Stimulated activated naive CD8-positive, alpha-beta T cell treated with anti-CD3 and anti-CD28 coated beads, Interleukin-15, Interleukin-2, amounts not matched to agents 100 U/mL and 50 U/mL, for 24 hours (primary cell): ENCODE results near the gene TMIGD2.
A peak's percentile ranks its signal among the peaks of the same experiment; 100 is the strongest.

ENCODE experiments used
- ATAC-seq: fragments of 150-1000 bp; cut with Tn5 transposase; one replicate; pipeline ENCODE4 v1.10.0; 2021
- DNase-seq: peaks from one replicate; pipeline ENCODE4 v3.0.0; 2021

The TMIGD2 gene

DNA sequence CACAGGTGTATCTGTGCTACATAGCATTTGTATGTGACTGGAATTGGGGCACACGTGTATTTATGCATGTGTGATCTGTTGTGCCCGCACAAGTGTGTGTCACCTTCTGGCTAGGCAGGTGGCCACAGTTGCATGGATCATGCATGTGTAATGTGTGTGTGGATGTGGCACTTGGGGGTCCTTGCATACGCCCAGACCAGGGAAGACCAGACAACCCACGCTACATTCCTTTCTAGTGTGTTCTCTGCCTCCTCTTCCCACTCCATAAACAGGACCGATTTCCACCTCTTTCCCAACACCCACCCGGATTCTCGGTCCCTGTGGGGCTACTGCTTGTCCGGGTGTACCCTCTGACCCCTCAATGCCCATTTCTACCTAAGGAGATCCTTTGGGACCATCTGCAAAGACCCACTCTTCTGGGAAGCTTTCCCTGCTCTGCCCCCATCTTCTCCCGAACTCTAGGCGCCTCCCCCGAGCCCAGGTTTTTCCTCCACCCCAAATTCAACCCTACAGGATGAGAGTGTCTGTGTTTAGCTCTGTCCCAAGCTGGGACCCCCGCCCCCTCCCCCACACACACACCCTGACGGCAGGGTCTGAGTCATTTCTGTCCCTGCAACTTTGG is 24.1 kb upstream of the TMIGD2 start:
- no peak for ATAC-seq
- DNase-seq = no peak

DNA sequence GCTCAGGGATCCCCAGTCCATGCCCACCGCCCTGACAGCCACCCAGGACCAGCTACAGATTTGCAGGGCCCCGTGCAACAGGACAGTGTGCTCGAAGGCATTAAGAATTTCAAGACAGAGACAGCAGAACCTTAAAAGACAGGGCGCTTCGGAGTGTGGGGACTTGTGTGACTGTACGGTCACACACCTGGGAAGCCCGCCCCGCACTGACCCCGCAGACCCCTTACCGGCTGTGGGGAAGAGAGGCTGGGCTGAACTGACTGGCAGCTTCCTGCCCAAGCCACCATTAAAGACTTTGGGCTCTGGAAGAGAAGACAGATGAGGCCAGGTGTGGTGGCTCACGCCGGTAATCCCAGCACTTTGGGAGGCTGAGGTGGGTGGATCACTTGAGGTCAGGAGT is 22.0 kb upstream of the TMIGD2 start:
- DNase-seq (no peak), ATAC-seq (no peak)

DNA sequence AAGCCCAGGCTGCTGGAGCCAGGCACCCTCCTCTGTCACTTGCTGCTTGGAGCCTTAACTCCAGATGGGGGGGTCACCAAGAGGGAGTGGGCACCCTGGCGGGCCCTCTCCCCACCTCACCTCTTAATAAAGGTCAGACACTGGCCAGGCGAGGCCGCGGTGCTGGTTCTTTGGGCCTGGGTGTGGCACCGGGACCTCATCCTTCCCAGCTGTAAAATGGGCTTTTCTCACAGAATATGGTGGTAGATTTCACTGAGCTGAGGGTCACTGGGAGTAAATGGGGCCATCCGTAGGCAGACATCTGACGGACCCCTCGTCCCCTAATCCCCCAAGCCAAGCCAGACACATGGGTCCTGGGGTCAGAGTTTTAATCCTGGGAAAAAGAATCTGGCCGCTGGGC is 21.5 kb upstream of the TMIGD2 start:
- no peak for ATAC-seq

DNA sequence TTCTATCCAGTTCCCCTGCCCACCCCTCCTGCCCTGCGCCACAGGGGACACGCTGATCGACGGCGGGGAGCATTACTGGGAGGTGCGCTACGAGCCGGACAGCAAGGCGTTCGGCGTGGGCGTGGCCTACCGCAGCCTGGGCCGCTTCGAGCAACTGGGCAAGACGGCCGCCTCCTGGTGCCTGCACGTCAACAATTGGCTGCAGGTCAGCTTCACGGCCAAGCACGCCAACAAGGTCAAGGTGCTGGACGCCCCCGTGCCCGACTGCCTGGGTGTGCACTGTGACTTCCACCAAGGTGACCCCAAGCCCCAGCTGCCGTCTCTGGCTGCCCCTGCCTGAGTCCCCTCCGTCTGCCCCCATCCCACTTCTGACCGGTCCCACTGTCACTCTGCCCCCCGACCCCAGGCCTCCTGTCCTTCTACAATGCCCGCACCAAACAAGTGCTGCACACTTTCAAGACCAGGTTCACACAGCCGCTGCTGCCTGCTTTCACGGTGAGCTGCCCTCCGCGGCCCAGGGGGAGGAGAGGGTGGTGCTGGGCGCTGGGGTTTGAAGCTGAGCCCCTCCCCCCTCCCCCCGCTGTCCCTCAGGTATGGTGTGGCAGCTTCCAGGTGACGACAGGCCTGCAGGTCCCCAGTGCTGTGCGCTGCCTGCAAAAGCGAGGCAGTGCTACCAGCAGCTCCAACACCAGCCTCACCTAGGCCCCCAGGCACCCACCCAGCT is 20.9 kb upstream of the TMIGD2 start:
- DNase-seq (no peak), ATAC-seq (no peak)

More for the DNA sequence above, 21.5 kb upstream of the TMIGD2 start:
- DNase-seq = no peak

DNA sequence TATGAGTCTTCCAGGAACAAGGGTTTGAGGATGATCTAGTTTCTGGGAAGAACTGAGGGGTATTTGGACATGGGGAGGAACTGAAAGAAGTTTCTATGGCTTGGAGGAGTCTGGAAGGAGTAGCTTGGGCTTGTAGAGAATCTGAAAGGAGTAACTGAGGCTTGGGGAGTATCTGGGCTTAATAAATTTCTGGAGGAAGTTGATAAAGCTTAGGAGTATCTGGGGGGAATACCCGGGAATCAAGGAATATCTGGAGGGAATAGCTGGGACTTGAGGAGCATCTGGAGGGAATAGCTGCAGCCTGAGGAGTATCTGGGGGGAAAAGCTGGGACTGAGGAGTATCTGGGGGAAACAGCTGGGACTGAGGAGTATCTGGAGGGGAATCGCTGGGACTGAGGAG is 18.2 kb upstream of the TMIGD2 start:
- DNase-seq (no peak), ATAC-seq (no peak)

DNA sequence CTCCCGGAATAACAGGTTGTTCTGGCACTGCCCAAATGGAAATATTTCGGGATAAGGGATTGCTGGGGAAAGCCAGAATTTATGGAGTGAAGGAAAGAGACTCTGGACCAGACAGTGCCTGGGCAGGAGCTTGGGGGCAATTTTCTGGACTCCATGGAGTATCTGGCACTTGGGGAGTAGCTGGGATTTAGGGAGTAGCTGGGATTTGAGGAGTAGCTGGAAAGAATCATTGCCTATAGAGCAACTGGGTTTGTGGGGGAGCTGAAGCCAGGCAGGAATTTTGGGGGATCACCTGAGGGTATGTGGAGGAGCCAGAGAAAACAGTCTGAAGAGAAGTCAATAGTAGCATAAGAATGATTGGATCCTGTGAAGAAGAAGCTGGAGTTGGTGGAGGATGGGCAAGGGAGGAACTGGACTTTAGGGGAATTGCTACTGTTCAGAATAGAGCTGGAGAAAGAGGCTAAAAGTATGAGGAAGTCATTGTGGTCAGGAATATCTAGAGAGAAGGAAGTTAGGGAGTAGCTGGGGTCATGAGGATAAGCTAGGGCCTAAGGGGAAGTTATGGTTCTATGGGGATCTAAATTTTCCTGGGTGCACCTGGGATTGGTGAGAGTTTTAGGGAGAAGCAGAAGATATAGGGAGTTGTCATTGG is 17.0 kb upstream of the TMIGD2 start:
- ATAC-seq = no peak
- no peak for DNase-seq

DNA sequence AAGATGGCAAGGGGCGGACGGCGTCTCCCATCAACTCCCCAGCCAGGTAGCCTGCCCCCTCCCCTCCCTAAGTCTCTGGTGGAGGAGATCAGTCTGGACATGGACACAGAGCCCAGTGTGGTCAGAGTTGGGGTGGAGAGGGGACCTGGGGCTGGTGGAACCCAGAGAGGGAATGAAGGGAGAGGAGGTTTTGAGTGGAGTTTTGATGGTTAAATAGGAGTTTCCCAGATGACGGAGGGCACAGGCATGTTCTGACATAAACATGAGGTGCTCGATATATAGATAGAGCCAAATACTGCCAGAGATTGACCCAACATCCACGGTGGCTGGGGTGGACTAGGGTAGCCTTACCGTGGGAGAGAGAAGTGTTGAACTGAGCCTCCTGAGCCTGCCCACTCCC is 16.3 kb upstream of the TMIGD2 start:
- ATAC-seq = no peak
- DNase-seq = no peak

DNA sequence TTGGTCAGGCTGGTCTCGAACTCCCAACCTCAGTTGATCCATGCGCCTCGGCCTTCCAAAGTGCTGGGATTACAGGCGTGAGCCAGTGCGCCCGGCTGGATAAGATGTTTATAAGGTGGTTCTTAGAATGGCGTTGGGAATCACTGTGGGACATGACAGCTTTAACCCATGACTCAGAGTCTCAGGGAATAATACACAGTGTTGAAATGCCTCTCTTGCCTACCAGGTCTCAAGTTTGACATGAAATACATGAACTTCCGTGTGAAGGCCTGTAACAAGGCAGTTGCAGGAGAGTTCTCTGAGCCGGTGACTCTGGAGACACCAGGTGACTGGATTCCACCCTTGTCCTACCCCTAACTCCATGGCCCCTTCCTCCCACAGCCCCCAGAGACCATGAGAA is 14.8 kb upstream of the TMIGD2 start:
- DNase-seq = no peak
- no peak for ATAC-seq

DNA sequence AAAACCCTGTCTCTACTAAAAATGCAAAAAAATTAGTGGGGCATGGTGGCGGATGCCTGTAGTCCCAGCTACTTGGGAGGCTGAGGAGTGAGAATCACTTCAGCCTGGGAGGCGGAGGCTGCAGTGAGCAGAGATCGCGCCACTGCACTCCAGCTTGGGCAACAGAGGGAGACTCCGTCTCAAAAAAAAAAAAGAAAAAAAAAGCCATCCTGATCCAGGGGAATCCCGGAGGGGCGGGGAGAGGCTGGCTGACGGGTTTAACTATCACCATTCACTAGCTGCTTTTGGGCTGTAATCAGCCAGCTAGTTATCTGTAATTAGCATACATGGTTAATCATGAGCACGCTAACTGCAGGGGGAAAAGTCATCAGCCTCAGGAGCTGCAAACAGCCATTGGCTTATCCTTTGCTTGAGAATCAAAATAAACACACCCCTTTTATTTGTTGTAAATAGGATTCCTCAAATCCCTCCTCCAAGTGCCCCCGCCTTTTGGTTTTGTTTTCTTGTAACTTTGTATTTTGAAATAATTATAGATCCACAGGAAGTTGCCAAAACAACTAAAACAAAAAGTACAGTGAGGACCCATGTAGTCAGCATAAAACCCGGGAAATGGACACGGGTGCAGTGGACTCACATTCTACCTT is 11.8 kb upstream of the TMIGD2 start:
- no peak for ATAC-seq

DNA sequence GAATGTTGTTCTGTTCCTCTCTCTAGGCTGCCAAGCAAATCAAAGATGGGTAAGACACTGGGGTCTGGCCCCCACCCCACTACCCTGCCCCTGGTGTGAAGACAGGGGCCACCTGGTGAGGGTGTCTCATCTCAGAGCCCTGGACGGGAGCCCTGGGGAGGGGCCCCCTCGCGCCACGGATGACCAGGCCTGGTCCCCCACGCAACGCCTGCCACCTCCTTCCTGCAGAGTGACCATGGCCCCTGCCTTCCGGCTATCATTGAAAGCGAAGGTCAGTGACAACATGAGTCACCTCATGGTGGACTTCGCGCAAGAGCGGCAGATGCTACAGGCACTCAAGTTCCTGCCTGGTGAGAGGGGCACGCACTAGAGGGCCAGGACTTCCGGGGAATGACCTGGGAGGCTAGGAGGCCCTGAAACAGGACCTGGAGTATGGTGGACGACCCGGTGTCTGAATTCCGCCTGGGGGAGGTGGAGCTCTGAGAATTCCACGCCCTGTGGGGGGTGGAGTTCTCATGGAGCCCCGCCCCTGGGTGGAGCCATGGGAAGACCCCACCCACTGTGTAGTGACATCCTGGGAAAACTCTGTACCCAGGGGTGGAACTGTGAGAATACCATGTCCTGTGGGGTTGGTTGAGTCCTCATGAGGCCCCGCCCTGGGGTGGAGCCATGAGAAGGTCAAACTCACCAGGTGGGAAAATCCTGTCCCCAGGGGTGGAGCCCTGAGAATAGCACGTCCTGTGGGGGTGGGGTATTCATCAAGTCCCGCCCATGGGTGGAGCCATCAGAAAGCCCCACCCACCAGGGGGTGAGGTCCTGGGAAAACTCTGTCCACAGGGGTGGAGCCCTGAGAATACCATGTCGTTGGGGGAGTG is 8.3 kb upstream of the TMIGD2 start:
- peak; percentile 39 for DNase-seq
- peak; percentile 49 for ATAC-seq

More for the DNA sequence above, 11.8 kb upstream of the TMIGD2 start:
- no peak for DNase-seq

DNA sequence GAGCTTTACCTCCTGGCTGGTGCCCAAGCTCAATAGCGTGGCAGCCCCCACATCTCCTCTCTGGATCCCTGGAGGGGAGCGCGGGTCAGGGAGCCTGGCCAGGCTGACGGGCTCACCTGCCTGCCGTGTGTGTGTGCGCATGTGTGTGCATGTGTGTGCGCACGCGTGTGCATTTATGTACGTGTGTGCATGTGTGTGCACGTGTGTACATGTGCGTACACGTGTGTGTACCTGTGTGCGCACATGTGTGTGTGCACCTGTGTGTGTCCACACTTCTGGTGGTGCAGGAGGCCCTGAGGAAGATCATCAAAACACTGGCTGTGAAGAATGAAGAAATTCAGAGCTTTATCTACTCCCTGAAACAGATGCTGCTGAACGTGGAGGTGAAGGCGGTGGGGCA is 3.5 kb upstream of the TMIGD2 start:
- ATAC-seq (no peak), DNase-seq (no peak)

DNA sequence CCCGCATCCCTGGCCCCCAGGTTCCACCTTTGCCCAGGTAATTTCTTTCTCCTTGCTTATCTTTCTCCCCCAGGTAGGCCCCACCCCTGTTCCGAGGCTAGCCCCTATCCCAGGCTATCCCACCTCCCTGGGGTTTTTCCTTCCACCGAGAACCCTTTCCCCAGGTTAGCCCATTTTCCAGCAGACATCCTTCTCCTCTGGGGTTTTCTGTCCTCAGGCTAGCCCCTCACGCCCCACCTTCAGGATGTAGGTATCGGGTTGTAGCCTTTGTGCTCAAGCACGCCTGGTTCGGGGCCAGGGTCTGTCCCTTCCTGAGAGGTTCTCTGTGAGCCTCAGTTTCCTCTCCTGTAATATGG is 3.0 kb upstream of the TMIGD2 start:
- DNase-seq = no peak
- no peak for ATAC-seq

DNA sequence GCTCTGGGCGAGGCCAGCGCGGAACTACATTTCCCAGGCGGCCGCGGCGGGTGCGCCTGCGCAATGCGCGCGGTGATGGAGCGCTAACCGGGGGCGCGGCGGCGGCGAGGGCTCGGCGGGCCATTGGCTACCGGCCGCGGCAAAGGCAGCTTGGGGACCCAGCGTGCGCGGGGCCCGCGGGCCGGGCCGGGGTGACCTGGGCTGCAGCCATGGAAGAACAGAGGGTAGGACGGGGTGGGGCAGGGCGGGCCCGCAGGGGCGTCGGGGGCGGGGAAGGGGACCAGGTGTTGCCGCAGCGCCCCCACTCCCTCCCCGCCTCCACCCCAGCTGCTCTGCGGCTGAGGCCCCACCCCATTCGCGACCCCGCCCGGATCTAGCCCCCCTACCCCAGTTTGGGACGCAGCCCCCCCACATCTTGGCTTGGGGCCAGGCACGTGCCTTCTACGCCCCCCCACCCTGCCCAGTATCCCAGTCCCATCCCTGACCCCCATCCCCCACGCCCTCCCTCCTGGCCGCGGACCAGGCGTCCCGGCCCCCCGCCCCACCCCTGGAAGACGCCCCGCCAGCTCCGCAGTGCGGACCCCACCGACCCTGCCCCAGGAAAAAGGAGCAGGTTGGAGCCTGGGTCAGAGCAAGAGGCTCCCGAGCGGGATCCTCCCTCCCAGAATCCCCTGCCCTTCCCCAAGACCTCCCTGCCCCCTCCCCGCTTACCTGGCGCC is 2.5 kb upstream of the TMIGD2 start, which contains the start of gene FSD1:
Gene FSD1 (plus strand): TSS at position 61 of the 719 bp plus-strand sequence. CDS start 149 bp downstream, at position 210.
- DNase-seq (peak; percentile 89), ATAC-seq (peak; percentile 87)

DNA sequence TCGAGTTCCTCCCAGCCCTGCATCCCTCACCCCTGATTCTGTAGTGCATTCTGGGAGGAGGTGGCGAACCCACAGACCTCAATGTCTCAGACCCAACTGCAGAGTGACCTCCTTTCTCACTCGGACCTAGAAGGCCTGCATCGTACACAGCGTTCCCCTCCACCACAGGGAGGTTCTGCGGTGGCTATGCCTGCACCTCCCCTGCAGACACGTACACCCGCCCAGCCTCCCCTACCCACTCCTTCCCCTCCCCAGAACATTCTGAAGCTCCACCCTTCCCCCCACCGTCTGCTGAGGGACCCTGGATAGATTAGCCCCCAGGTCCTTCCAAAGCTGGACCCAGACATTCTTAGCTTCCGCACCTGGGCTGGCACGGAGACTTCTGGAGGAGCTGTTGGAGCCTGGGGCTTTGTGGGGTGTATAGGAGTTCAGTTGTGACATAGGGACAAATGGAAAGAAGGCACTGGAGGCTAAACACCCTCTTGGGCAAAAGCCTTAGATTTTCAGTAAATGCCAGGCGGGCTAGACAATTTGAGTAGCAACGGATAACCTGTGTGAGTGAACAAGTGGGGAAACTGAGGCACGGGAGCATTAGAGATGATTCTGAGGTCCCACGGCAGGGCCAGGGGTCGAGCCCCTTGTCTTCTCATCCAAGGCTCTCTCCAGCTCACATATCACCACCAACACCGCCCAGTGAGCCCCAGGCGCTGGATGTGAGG is 1.8 kb upstream of the TMIGD2 start:
- ATAC-seq (no peak), DNase-seq (no peak)

DNA sequence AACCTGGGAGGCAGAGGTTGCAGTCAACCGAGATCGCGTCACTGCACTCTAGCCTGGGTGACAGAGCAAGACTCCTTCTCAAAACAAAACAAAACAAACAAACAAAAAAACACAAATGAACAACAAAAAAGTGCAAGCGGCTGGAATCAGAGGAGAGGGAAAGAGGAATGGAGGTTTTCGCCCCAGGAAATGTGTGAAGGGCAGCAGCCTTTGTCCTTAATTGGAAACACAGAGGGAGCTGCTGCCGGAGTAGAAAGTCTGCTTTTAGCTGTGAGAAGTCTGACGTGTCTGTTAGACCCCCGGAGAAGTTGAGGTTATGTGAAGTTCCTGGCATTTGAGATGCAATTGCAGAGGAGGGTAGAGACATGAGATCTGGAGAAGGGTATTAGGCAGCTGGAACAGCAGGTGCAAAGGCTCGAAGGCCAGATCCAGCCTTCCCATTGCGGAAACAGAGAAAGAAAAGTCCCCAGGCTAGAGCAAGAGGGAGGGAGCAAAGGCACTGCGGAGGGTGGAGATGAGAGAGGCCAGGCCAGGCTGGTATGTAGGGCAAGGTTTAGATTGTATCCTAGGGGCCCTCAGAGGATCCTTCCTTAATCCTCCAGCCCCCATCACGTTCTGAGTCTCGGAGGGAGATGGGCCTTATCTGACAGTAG is 473 bp downstream of the TMIGD2 start:
- ATAC-seq = no peak
- DNase-seq = no peak

DNA sequence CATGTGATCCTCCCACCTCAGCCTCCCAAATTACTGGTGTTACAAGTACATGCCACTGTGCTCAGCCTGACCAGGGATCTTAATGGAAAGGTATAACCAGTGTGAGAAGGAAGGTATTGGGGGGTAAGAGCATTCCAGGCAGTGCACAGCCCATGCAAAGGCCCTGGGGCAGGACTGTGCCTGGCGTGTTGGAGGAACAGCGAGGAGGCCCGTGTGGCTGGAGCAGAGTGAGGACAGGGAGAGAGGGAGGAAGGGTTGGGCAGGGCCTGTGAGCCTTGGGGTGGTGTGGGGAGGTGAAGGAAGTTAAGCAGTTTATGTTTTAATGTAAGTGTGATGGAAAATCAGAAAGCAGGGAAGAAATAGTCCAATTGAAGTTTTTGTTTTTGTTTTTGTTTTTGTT is 1.6 kb downstream of the TMIGD2 start:
- no peak for ATAC-seq

DNA sequence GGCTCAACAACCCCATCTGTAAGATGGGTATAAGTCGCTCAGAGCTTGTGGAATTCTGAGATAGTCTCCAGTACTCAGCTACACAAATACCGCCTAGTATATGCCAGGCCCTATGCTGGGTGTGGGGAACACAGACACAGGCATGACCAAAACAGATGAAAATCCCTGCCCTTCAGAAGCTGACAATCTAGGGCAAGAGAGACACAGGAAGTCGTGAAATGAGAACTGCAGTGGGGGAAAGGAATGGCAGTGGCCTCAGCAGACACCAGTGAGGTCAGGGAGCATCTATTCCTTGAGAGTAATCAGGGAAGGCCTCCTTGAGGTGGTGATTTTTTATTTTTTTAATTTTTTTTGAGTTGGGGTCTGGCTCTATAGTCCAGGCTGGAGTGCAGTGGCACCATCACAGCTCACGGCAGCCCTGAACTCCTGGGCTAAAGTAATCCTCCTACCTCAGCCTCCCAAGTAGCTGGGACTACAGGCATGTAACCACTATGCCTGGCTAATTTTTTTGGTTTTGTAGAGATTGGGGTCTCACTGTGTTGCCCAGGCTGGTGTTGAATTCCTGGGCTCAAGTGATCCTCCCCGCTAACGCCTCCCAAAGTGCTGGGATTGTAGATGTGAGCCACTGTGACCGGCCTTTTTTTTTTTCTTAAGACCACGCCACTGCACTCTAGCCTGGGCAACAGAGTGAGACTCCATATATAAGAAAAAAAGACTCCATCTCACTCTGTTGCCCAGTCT is 3.2 kb downstream of the TMIGD2 start:
- ATAC-seq = no peak

More for the DNA sequence above, 1.6 kb downstream of the TMIGD2 start:
- DNase-seq = no peak

DNA sequence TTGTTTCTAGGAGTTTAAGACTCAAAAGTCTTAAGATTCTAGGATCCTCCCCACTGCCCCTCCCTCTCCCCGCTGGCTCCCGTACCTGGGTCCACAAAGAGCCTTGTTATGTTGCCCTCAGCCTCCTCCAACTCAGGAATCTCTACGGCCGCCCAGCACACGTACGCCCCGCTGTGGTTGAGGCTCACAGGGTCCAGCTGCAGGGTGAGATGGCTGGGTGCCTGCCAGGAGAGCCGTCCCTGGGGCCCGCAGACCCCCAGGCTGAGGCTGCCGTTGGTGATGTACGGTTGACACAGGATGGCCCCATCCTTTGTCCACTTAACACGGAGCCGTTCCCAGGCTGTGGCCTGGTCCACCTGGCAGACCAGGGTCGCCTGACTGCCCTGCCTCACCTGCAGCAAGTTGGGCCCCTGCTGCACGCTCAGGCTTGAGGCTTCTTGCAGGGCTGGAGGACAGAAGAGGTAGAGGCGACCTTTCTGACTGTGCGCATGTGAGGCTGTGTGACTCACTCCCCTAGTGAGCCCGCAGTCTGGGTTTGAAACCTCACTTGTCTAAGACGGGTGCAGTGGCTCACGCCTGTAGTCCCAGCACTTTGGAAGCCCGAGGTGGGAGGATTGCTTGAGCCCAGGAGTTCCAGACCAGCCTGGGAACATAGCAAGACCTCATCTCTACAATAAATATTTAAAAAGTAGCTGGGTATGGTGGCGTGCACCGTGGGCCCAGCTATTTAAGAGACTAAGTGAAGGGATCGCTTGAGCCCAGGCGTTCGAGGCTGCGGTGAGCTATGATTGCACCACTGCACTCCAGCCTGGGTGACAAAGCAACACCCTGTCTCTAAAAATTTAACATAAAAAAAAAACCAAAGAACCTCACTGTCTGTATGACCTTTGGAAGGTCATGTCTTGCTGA is 4.0 kb downstream of the TMIGD2 start:
- ATAC-seq = peak; percentile 95
- DNase-seq = peak; percentile 57

More for the DNA sequence above, 3.2 kb downstream of the TMIGD2 start:
- no peak for DNase-seq
